NCI-H2107 treated with DMSO at 0.1 percent for 48 hours (cell line): ENCODE data around the gene AFDN.

Source experiments
- DNase-seq: peaks from one replicate; lab custom pipeline; 2025; ENCODE audit not compliant: unreplicated experiment; lab: John Stamatoyannopoulos, UW

AFDN gene

GRCh38 chr6:167860550-167861226, 34.0 kb downstream of the AFDN start:
- no peak for DNase-seq

- no peak for DNase-seq
These were observed 34.7 kb downstream of the AFDN start for GRCh38 chr6:167861424-167861823.

GRCh38 chr6:167863897-167864296, 37.2 kb downstream of the AFDN start:
- DNase-seq: no peak

- DNase-seq: no peak
These were observed 39.9 kb downstream of the AFDN start for GRCh38 chr6:167866642-167867041.

GRCh38 chr6:167870321-167870720, 43.6 kb downstream of the AFDN start:
- no peak for DNase-seq

GRCh38 chr6:167872538-167873210, 46.0 kb downstream of the AFDN start:
- no peak for DNase-seq

GRCh38 chr6:167877994-167878779, 51.5 kb downstream of the AFDN start:
- no peak for DNase-seq

GRCh38 chr6:167879612-167880011, 52.9 kb downstream of the AFDN start:
- no peak for DNase-seq

GRCh38 chr6:167881327-167881726, 54.6 kb downstream of the AFDN start:
- DNase-seq: no peak

- DNase-seq: no peak
These were observed 55.5 kb downstream of the AFDN start for GRCh38 chr6:167882244-167882643.

- DNase-seq: no peak
These were observed 61.4 kb downstream of the AFDN start for GRCh38 chr6:167888098-167888497.

GRCh38 chr6:167892835-167893815, 66.4 kb downstream of the AFDN start:
- DNase-seq: peak; percentile 31

GRCh38 chr6:167894965-167895364, 68.3 kb downstream of the AFDN start:
- no peak for DNase-seq

GRCh38 chr6:167896648-167897047, 69.9 kb downstream of the AFDN start:
- DNase-seq: no peak

GRCh38 chr6:167898673-167899311, 72.1 kb downstream of the AFDN start:
- peak; percentile 61 for DNase-seq

- DNase-seq: no peak
These were observed 78.1 kb downstream of the AFDN start for GRCh38 chr6:167904791-167905190.

- DNase-seq: peak; percentile 72
These were observed 80.2 kb downstream of the AFDN start for GRCh38 chr6:167906899-167907298.

- peak; percentile 47 for DNase-seq
These were observed 81.3 kb downstream of the AFDN start for GRCh38 chr6:167907837-167908681.

- no peak for DNase-seq
These were observed 83.3 kb downstream of the AFDN start for GRCh38 chr6:167910007-167910406.
